ENCODE results near the gene RNF224. TPM values are rescaled to one million over a fixed set of nuclear protein-coding genes. Genes with fewer than 3 reads are reported as not detected.

Gene RNF224
- total RNA-seq, 1 experiment from 2014 or later, result 0.30 TPM

GRCh38 chr9:137205126-137206069 lies 21.9 kb upstream of the RNF224 start, which contains the start of the genes NDOR1 and TMEM203 (continued):
- TF ChIP-seq POLR2AphosphoS5 (IDR thresholded peaks at IDR 0.05; ENCODE audit: low read depth, low read length) (peak; percentile 88), FOSL1 (IDR thresholded peaks at IDR 0.05; ENCODE audit: low read depth) (no peak), RAD21 (IDR thresholded peaks at IDR 0.05; ENCODE audit: low read depth) (no peak), CEBPB (IDR thresholded peaks at IDR 0.05; ENCODE audit: low read depth) (no peak), ZFX (IDR thresholded peaks at IDR 0.05) (peak; percentile 97), REST (IDR thresholded peaks at IDR 0.05; ENCODE audit: low read depth) (no peak), SIN3A (IDR thresholded peaks at IDR 0.05; ENCODE audit: low read depth) (no peak), SRF (IDR thresholded peaks at IDR 0.05; ENCODE audit: low read depth) (no peak), ELF1 (IDR thresholded peaks at IDR 0.05; ENCODE audit: borderline replicate concordance, low read depth) (no peak), TCF7L2 (IDR thresholded peaks at IDR 0.05; ENCODE audit: borderline replicate concordance, extremely low read depth, insufficient read depth, insufficient read length) (no peak)
- TF ChIP-seq, protein P1, sequence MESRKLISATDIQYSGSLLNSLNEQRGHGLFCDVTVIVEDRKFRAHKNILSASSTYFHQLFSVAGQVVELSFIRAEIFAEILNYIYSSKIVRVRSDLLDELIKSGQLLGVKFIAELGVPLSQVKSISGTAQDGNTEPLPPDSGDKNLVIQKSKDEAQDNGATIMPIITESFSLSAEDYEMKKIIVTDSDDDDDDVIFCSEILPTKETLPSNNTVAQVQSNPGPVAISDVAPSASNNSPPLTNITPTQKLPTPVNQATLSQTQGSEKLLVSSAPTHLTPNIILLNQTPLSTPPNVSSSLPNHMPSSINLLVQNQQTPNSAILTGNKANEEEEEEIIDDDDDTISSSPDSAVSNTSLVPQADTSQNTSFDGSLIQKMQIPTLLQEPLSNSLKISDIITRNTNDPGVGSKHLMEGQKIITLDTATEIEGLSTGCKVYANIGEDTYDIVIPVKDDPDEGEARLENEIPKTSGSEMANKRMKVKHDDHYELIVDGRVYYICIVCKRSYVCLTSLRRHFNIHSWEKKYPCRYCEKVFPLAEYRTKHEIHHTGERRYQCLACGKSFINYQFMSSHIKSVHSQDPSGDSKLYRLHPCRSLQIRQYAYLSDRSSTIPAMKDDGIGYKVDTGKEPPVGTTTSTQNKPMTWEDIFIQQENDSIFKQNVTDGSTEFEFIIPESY (IDR thresholded peaks at IDR 0.05; ENCODE audit: extremely low read depth, insufficient replicate concordance, low read length), result no peak

Measured in HCT116 (cell line).